Left ventricle myocardium inferior (tissue), 1 donor: ENCODE measurements around the gene RUBCN. TPM values are rescaled to one million over a fixed set of nuclear protein-coding genes. Genes with fewer than 3 reads are reported as not detected.
"Not testable (repeated sequence)": the region's sequence is repeated elsewhere in the genome, so short reads cannot be mapped to it uniquely, and the experiment has no call there.

Source experiments
- DNase-seq: peaks from one replicate; pipeline ENCODE4 v3.0.0-alpha.2; 2020
- H3K27ac ChIP-seq: fragments of 200-600 bp; replicated peaks from 2 replicates; pipeline ENCODE4 v1.8.0; 2021
- H3K27me3 ChIP-seq: fragments of 200-600 bp; 2 replicates; pipeline ENCODE4 v1.8.0; 2021; ENCODE audit warnings: low read depth
- H3K36me3 ChIP-seq: fragments of 200-600 bp; 2 replicates; pipeline ENCODE4 v1.8.0; 2021
- H3K4me1 ChIP-seq: fragments of 200-600 bp; 2 replicates; pipeline ENCODE4 v1.8.0; 2021
- H3K4me3 ChIP-seq: fragments of 200-600 bp; 2 replicates; pipeline ENCODE4 v1.8.0; 2021; ENCODE audit warnings: mild to moderate bottlenecking, moderate library complexity
- H3K9me3 ChIP-seq: fragments of 200-600 bp; replicated peaks from 2 replicates; pipeline ENCODE4 v1.8.0; 2021
- CTCF ChIP-seq: fragments of 200-600 bp; IDR thresholded peaks from 2 replicates; pipeline ENCODE4 v1.8.0; 2021; ENCODE audit warnings: antibody characterized with exemption, mild to moderate bottlenecking, borderline replicate concordance
- intact Hi-C: fragments of 100-400 bp; cut with micrococcal nuclease; formaldehyde crosslinking; loops from one replicate; pipeline ENCODE4 v1.11.0; 2022
- total RNA-seq: library from RNA; stranded (reverse); fragmentation: NEBNext Ultra II Directional; extraction: Animal tissue kit (Norgen Biotek cat#: 25700); gene quantifications from one replicate; pipeline ENCODE4 v1.2.1, GENCODE V29; 2021
- donor health status: DM: no; HTN: yes; CAD: no; lungs with severe emphysema.

Gene RUBCN
- total RNA-seq, 1 donor from 2014 or later, result 23.3 TPM

GRCh38 chr3:197734667-197735318 lies 1.9 kb downstream of the RUBCN start:
- H3K36me3 ChIP-seq, result no peaks in the 10 kb centered on the region
- no peak overlapping the region for H3K27ac ChIP-seq
- no peak for DNase-seq
- no peaks in the 10 kb centered on the region for H3K27me3 ChIP-seq
- H3K9me3 ChIP-seq, result no peaks in the 10 kb centered on the region
- intact Hi-C loops, result no loop called here
- peaks cover 25% of the 10 kb centered on the region for H3K4me1 ChIP-seq
- H3K4me3 ChIP-seq, result peak overlapping the region; percentile 83
- no peak for TF ChIP-seq CTCF

GRCh38 chr3:197733042-197733441 lies 3.7 kb downstream of the RUBCN start:
- no peak for DNase-seq
- intact Hi-C loops, result no loop called here
- no peaks in the 10 kb centered on the region for H3K27me3 ChIP-seq
- TF ChIP-seq CTCF, result no peak
- no peaks in the 10 kb centered on the region for H3K36me3 ChIP-seq
- H3K9me3 ChIP-seq, result no peaks in the 10 kb centered on the region
- no peak overlapping the region for H3K4me3 ChIP-seq
- H3K4me1 ChIP-seq, result peaks cover 23% of the 10 kb centered on the region
- H3K27ac ChIP-seq, result no peak overlapping the region

GRCh38 chr3:197731483-197731882 lies 5.2 kb downstream of the RUBCN start:
- H3K4me3 ChIP-seq, H3K36me3 ChIP-seq, H3K27me3 ChIP-seq, H3K27ac ChIP-seq, H3K9me3 ChIP-seq, intact Hi-C loops, DNase-seq: not testable (repeated sequence)
- peaks cover 13% of the 10 kb centered on the region for H3K4me1 ChIP-seq

- intact Hi-C loops, H3K27me3 ChIP-seq, H3K4me1 ChIP-seq, H3K27ac ChIP-seq, DNase-seq, H3K36me3 ChIP-seq, H3K9me3 ChIP-seq, H3K4me3 ChIP-seq: not testable (repeated sequence)
These were observed 5.9 kb downstream of the RUBCN start for GRCh38 chr3:197730770-197731169.

GRCh38 chr3:197730200-197730599 lies 6.5 kb downstream of the RUBCN start:
- intact Hi-C loops, result no loop called here
- Histone ChIP-seq H3K9me3 (no peaks in the 10 kb centered on the region), H3K27me3 (no peaks in the 10 kb centered on the region), H3K27ac (no peak overlapping the region), H3K4me3 (no peak overlapping the region), H3K4me1 (peaks cover 3% of the 10 kb centered on the region), H3K36me3 (no peaks in the 10 kb centered on the region)
- DNase-seq, result no peak
- TF ChIP-seq CTCF, result no peak

- H3K4me3 ChIP-seq, result no peak overlapping the region
- intact Hi-C loops, result no loop called here
- H3K4me1 ChIP-seq, result no peaks in the 10 kb centered on the region
- H3K9me3 ChIP-seq, result peaks cover under 1% of the 10 kb centered on the region
- no peak for DNase-seq
- H3K36me3 ChIP-seq, result no peaks in the 10 kb centered on the region
- H3K27ac ChIP-seq, result no peak overlapping the region
- TF ChIP-seq CTCF, result no peak
- H3K27me3 ChIP-seq, result no peaks in the 10 kb centered on the region
These were observed 8.2 kb downstream of the RUBCN start for GRCh38 chr3:197728487-197728886.

- H3K27me3 ChIP-seq, intact Hi-C loops, H3K27ac ChIP-seq, H3K4me3 ChIP-seq, H3K4me1 ChIP-seq, H3K36me3 ChIP-seq, H3K9me3 ChIP-seq, DNase-seq: not testable (repeated sequence)
These were observed 8.8 kb downstream of the RUBCN start for GRCh38 chr3:197727878-197728277.
